ENCODE measurements around the gene HOXC10.

The HOXC10 gene

GRCh38 chr12:53977596-53978445, 7.1 kb upstream of the HOXC10 start:
- DNase-seq = no peak

- DNase-seq = no peak
Measured at GRCh38 chr12:53978477-53979356, 6.2 kb upstream of the HOXC10 start.

DNA sequence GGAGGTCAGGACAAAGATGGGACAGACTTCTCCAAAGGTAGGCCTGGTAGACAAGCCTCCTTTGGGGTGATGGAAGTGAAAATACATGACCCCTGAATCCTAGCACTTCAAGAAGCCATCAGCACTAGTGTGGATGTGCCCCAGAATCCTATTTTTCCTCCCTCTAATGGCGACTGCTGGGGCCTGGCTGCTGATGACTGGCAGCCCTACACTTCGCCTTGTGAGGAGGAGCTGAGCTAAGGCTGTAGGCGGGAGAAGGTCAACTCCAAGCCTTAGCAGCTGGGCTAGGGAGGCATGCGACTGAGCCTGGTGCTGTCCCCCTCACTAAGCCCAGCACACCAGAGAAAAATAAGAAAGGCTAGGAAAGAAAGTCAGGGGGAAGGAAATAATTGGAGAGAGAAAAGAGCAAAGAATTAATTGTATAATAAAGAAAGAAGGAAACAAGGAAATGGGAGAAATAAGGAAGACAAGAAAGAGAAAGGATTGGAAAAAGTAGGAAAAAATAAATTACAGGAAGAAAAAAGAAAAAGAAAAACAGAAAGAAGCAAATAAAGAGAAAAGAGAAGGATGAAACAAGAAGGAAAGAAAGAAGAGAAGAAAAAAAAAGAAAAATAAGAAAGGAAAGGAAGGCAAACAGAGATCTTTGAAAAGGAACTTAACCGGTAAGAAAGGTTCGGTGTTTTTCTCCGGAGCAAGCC, 4.7 kb upstream of the HOXC10 start:
- DNase-seq = no peak

- no peak for DNase-seq
Measured at GRCh38 chr12:53980802-53981496, 4.0 kb upstream of the HOXC10 start.

DNA sequence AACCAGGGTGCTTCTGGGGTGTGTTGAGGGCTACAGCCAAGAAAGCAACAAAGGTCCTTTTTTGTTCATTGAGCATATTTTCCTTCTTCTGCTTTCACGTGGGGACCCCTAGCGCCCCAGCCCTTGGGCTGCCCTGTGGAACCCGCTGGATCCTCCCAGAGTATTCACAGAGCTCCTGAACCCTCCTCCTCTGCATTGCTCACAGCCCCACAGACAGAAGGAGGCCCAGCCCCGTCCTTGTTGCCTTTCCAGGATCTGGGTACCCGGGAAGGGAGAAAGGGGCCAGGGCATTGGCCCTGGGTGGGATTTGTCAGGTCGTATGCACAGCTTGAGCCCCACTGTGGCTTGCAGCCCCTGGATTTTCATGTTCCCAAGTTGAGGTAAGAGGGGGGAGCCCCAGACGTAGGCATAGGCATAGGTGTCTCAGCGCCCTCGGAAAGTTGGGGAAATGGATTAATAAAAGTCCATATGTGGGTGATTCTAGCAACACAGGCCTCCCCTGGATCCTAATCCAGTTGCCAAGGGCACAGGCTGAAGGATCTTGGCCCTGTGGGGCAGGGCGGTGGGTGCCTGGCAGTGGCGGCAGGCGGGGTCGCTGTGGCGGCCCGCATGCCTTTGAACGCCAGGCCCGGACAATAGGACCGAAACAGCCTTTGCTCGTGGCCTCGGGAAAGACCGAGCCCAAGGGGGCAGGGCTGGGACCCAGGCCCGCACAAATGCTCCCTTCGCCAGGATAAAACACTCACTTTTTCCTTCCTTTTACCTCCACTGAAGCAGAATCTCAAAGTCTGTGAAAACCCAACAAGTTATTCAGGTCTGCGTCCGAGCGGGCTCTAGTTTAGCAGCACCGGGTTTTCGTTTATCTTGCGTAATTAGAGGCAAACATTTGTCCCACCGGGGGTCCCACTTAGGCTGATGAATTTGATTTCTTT, 3.0 kb upstream of the HOXC10 start:
- no peak for DNase-seq

GRCh38 chr12:53982648-53983567, 2.0 kb upstream of the HOXC10 start:
- DNase-seq = no peak

DNA sequence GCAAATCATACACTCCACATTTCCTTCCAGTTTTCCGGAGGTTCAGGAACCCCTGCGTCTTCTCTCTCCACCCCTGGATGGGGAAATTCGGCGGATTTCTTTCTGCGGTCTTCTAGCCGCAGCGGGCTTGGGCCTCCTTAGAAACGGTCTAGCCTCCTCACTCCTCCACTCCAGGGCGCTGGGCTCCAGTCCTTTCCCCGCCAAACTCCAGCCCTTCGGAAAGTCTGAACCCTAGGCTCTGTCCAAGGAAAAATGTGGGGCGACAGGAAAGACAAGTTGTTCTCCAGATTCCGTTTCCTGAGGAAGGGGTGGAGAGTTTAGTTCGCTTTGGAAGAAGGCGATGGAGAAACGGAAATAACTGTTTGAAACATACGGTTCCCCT, 1.4 kb upstream of the HOXC10 start:
- DNase-seq = no peak

- no peak for DNase-seq
Measured at GRCh38 chr12:53983950-53984572, 885 bp upstream of the HOXC10 start.

DNA sequence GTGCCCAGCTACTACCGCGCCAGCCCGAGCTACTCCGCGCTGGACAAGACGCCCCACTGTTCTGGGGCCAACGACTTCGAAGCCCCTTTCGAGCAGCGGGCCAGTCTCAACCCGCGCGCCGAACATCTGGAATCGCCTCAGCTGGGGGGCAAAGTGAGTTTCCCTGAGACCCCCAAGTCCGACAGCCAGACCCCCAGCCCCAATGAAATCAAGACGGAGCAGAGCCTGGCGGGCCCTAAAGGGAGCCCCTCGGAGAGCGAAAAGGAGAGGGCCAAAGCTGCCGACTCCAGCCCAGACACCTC, 697 bp downstream of the HOXC10 start:
- no peak for DNase-seq

GRCh38 chr12:53985994-53986685, 1.2 kb downstream of the HOXC10 start:
- no peak for DNase-seq

GRCh38 chr12:53986686-53987483, 1.9 kb downstream of the HOXC10 start:
- no peak for DNase-seq

DNA sequence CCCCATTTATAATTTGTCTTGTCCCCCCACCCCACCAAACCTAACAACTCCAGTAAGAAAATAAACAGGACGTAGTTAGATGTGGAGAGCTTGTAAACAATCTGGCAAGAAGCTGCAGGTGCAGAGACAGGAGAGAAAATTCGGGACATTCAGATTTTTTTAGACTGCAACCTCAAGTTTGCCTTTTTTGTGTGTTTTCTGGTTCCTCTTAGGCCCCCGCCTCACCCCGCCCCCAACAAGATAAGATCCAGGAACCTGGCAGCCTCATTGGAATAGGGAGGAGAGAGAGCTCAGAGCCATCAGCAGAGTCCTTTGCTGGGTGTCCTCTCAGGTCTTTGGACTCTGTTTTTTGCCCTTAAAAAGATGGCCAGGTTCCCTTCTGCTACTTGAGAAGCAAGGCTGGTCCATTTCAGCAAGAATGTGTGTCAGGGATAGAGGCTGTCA, 2.9 kb downstream of the HOXC10 start:
- no peak for DNase-seq

DNA sequence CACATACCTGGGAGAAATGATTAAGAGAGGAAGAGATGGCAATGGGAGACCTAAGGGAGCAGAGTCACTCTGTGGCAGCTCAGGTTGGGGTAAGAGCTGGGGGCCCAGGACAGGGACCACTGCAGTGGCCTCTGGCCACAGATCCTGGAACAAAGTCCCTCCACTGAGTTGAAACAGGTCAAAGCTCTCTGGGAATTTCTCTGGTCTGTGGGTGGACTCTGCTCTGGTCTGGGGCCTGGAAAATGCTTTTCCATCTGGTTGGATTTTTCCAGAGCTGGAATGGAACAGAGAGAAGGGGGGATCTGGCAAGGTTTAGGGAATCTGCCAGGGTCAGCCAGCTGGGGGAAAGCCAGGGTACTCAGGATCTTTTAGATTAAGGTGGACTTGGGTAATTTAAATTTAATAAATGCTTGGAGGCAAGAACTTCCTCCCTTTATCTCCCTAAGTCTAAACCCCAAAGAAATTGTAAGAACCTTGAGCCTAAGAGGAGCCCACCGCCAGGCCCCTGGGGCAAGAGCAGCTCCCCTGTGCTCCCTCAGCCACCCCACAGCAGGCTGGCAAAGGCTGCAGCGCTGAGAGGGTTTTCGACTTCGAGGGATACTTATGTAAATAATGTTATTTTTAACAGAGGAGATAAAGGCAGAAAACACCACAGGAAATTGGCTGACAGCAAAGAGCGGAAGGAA, 3.7 kb downstream of the HOXC10 start:
- DNase-seq = no peak

- no peak for DNase-seq
Measured at GRCh38 chr12:53989227-53990113, 4.5 kb downstream of the HOXC10 start.

GRCh38 chr12:53990311-53991076, 5.5 kb downstream of the HOXC10 start:
- no peak for DNase-seq

DNA sequence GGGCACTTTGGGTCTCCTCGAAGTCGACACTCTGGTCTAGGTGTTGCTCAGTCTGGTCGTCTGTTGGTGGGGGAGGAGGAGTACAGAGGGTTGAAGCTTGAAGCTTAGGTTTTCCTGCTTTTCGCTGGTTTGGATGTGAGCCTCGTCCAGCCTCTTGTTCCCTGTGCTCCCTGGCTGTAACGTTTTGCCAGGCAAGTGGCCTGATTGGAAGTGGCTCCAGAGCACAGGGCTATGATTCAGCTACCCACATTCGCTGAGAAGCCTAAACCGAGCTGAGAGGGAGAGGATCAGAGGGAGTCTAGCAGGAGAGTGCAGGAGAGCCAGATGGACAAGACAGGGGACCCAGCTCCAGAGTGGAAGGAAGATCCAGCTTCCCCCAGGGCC, 6.1 kb downstream of the HOXC10 start:
- DNase-seq = no peak
